Naive thymus-derived CD4-positive, alpha-beta T cell (primary cell): ENCODE measurements around the gene TNIK. TPM values are rescaled to one million over a fixed set of nuclear protein-coding genes. Genes with fewer than 3 reads are reported as not detected.

Source experiments
- ATAC-seq: fragments of 150-1000 bp; cut with Tn5 transposase; 2 replicates; pipeline ENCODE4 v1.10.0; 2021; ENCODE audit warnings: mild to moderate bottlenecking, moderate library complexity
- CTCF ChIA-PET: fragments of 350-600 bp; sonication (Branson Sonifier 250); formaldehyde crosslinking; loops from one replicate; lab custom pipeline; 2021; ENCODE audit warnings: antibody characterized with exemption; lab: Charles Lee
- POLR2A ChIA-PET: fragments of 350-600 bp; sonication (Branson Sonifier 250); formaldehyde crosslinking; loops from one replicate; lab custom pipeline; 2021; ENCODE audit warnings: antibody characterized with exemption, inconsistent platforms; lab: Charles Lee
- DNase-seq, 9 donors: peaks; one replicate each; pipeline versions ENCODE4 v3.0.0 to v3.0.0-alpha.2; 2020 to 2022; ENCODE audit warnings: mixed read lengths in 1 of 9
- H3K27ac ChIP-seq: one replicate; pipeline ENCODE4 v1.7.0; 2013; ENCODE audit warnings: mild to moderate bottlenecking, low read depth, low read length, moderate library complexity
- H3K27me3 ChIP-seq, 2 donors: one replicate each; pipeline ENCODE4 v1.7.0; 2013; ENCODE audit warnings: low read length in 2 of 2, mild to moderate bottlenecking in 2 of 2, moderate library complexity in 2 of 2; ENCODE audit not compliant: control insufficient read depth in 2 of 2, insufficient read depth in 2 of 2
- H3K36me3 ChIP-seq, 3 experiments: 1 replicate in 2 of 3; 2 replicates in 1 of 3; pipeline ENCODE4 v1.7.0; 2013; ENCODE audit warnings: low read length in 3 of 3, mild to moderate bottlenecking in 3 of 3, moderate library complexity in 1 of 3; ENCODE audit not compliant: insufficient read depth in 3 of 3, control insufficient read depth in 2 of 3
- H3K4me1 ChIP-seq, 2 donors: one replicate each; pipeline ENCODE4 v1.7.0; 2013; ENCODE audit warnings: low read length in 2 of 2, mild to moderate bottlenecking in 2 of 2, moderate library complexity in 1 of 2; ENCODE audit not compliant: control insufficient read depth in 2 of 2, insufficient read depth in 2 of 2
- H3K4me3 ChIP-seq: 2 replicates; pipeline ENCODE4 v1.7.0; 2013; ENCODE audit warnings: mild to moderate bottlenecking, low read length
- H3K9me3 ChIP-seq, 3 experiments: 1 replicate in 2 of 3; 2 replicates in 1 of 3; pipeline ENCODE4 v1.7.0; 2013; ENCODE audit warnings: low read length in 3 of 3; ENCODE audit not compliant: control insufficient read depth in 2 of 3
- H3K27ac Mint-ChIP-seq, 9 donors: one replicate each; pipeline ENCODE4 v1.8.0; 2020 to 2022; ENCODE audit warnings: mixed read lengths in 9 of 9, mild to moderate bottlenecking in 8 of 9, moderate library complexity in 5 of 9, inconsistent platforms in 2 of 9
- H3K27me3 Mint-ChIP-seq, 5 donors: one replicate each; pipeline ENCODE4 v1.8.0; 2021 to 2022; ENCODE audit warnings: mixed read lengths in 5 of 5, mild to moderate bottlenecking in 1 of 5
- H3K36me3 Mint-ChIP-seq, 5 donors: one replicate each; pipeline ENCODE4 v1.8.0; 2020 to 2022; ENCODE audit warnings: mixed read lengths in 5 of 5, mild to moderate bottlenecking in 3 of 5, inconsistent platforms in 1 of 5
- H3K4me1 Mint-ChIP-seq, 7 donors: one replicate each; pipeline ENCODE4 v1.8.0; 2020 to 2022; ENCODE audit warnings: mixed read lengths in 7 of 7, mild to moderate bottlenecking in 3 of 7, inconsistent platforms in 1 of 7
- H3K4me3 Mint-ChIP-seq, 10 donors: one replicate each; pipeline ENCODE4 v1.8.0; 2020 to 2022; ENCODE audit warnings: mild to moderate bottlenecking in 10 of 10, mixed read lengths in 10 of 10, moderate library complexity in 6 of 10, inconsistent platforms in 2 of 10
- H3K9me3 Mint-ChIP-seq, 11 donors: one replicate each; pipeline ENCODE4 v1.8.0; 2020 to 2022; ENCODE audit warnings: mixed read lengths in 11 of 11, mild to moderate bottlenecking in 4 of 11, inconsistent platforms in 1 of 11, moderate library complexity in 1 of 11
- intact Hi-C, 2 donors: fragments of 100-400 bp; cut with micrococcal nuclease; formaldehyde crosslinking; loops; one replicate each; pipeline ENCODE4 v1.15.1; 2023
- polyA plus RNA-seq, 2 donors: library from polyadenylated mRNA; unstranded; fragments of 300-500 nt; fragmentation: Illumina TruSeq; gene quantifications; one replicate each; pipeline ENCODE4 v1.2.3, GENCODE V29; 2021
- total RNA-seq, 6 experiments: library from RNA in 5 of 6; stranded (reverse) in 5 of 6; gene quantifications; 1 replicate in 5 of 6; 2 replicates in 1 of 6; pipeline ENCODE4 v1.2.3 and lab custom pipeline; 2021 to 2026

Gene TNIK
- total and polyA plus RNA-seq, 7 experiments from 2014 or later = 20.2 to 74.9 (median 66.3) TPM

DNA sequence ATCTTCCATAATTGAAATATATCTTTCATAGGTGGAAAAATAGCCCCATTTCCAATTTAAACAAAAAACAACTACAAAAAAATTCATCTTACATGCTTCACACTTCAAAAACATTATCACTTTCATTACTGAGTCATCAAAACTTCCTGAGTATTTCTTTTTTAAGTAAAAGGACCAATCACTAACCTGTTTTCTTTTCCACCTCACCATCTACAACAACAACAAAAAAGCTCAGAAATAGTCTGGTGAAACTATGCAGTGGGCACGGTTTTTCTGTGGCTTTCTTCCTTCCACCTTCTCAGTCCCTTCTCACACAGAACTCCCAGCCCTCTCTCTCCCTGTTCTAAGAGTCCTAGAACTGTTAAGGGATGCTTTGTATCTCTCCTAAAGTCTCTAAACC lies 20.3 kb upstream of the TNIK start:
- Mint-ChIP-seq H3K9me3 (peaks cover 0 to 3% (median 0%) of the 10 kb centered on the region in 11 donors), H3K27ac (peak overlapping the region; percentile 39 to 91 (median 60)), H3K27me3 (peaks cover 0 to 2% (median 0%) of the 10 kb centered on the region in 5 donors), H3K4me1 (peaks cover 8 to 21% (median 11%) of the 10 kb centered on the region in 7 donors), H3K36me3 (peaks cover 0 to 4% (median 0%) of the 10 kb centered on the region in 5 donors), H3K4me3 (peak overlapping the region in 7 of 10 donors; percentile 32 to 63 (median 49))
- ATAC-seq (peak; percentile 82), DNase-seq (peak in 4 of 9 donors; percentile 28 to 40 (median 36))
- intact Hi-C loops = loop anchor here (1.0 kb wide), 3 partner anchors 11 to 20 kb away; partner anchors contain the start of gene TNIK (in 2 of the 2)
- CTCF ChIA-PET = interaction anchor here (0.7 to 1.5 kb wide), 2 partner anchors 20 to 86 kb away, joined by 3 read pairs; partner anchors contain the start of gene TNIK
- Histone ChIP-seq H3K27ac (no peak overlapping the region), H3K36me3 (no peaks in the 10 kb centered on the region), H3K9me3 (no peaks in the 10 kb centered on the region), H3K27me3 (no peaks in the 10 kb centered on the region), H3K4me3 (no peak overlapping the region), H3K4me1 (peaks cover 11 to 12% of the 10 kb centered on the region in 2 donors)
- POLR2A ChIA-PET = no interaction called here

DNA sequence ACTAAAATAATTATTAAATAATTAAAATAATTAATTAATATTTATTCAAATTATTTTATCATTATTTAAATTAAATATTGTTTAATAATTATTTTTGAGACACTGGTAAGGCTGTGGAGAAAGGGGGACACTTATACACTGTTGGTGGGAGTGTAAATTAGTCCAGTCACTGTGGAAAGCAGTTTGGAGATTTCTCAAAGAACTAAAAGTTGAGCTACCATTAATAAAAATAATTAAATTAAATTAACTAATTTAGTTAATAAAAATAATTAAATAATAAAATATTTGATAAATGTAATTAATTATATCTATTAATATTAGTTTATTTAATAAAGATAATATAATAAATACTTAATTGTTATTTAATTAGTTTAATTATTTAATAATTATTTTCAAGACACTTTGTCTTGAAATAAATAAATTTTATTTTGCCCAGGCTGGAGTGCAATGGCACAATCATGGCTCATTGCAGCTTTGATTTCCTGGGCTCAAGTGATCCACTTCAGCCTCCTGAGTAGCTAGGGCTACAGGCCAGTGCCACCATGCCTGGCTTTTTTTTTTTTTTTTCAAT lies 16.4 kb upstream of the TNIK start:
- Mint-ChIP-seq H3K4me1 (peaks cover 8 to 20% (median 11%) of the 10 kb centered on the region in 7 donors), H3K4me3 (no peak overlapping the region), H3K36me3 (peaks cover 0 to 4% (median 0%) of the 10 kb centered on the region in 5 donors), H3K27me3 (peaks cover 0 to 4% (median 0%) of the 10 kb centered on the region in 5 donors), H3K9me3 (peaks cover 0 to 3% (median 0%) of the 10 kb centered on the region in 11 donors), H3K27ac (no peak overlapping the region)
- no peak for DNase-seq
- Histone ChIP-seq H3K27ac (no peak overlapping the region), H3K27me3 (no peaks in the 10 kb centered on the region), H3K36me3 (no peaks in the 10 kb centered on the region), H3K4me3 (no peak overlapping the region), H3K4me1 (peaks cover 11 to 12% of the 10 kb centered on the region in 2 donors), H3K9me3 (no peaks in the 10 kb centered on the region)
- ChIA-PET POLR2A (interaction anchor here (0.6 to 1.0 kb wide), 4 partner anchors 14 to 187 kb away, joined by 3 to 5 read pairs (median 4); no protein-coding TSS in a partner anchor), CTCF (interaction anchor here (0.8 kb wide), 1 partner anchor 221 kb away, joined by 3 read pairs; no protein-coding TSS in a partner anchor)
- intact Hi-C loops = no loop called here
- no peak for ATAC-seq

DNA sequence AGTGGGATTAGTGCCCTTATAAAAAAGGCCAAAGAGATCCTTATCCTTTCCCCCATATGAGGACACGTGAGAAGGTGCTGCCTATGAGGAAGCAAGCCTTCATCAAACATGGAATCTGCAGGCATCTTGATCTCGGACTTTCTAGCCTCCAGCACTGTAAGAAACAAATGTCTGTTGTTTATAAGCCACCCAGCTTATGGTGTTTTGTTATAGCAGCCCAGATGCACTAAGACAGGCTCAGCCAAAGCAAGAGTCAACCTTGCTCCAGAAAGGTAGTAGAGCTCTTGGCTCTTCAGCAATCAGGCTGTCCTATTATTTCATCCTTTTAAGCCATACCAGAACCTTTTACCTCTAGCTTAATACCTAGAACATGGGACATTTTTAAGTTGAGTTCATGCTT lies 12.3 kb upstream of the TNIK start:
- DNase-seq = no peak
- intact Hi-C loops = no loop called here
- H3K27ac ChIP-seq = no peak overlapping the region
- POLR2A ChIA-PET = interaction anchor here (0.7 kb wide), 1 partner anchor 218 kb away, joined by 3 read pairs; no protein-coding TSS in a partner anchor
- ATAC-seq = no peak
- no peak overlapping the region for H3K4me3 ChIP-seq
- H3K27me3 ChIP-seq = no peaks in the 10 kb centered on the region
- CTCF ChIA-PET = no interaction called here
- Mint-ChIP-seq H3K9me3 (peaks cover 0 to 1% (median 0%) of the 10 kb centered on the region in 11 donors), H3K36me3 (peaks cover 0 to 4% (median 0%) of the 10 kb centered on the region in 5 donors), H3K4me3 (no peak overlapping the region), H3K4me1 (peaks cover 0 to 2% (median 0%) of the 10 kb centered on the region in 7 donors), H3K27me3 (peaks cover 0 to 7% (median 0%) of the 10 kb centered on the region in 5 donors), H3K27ac (no peak overlapping the region)
- no peaks in the 10 kb centered on the region for H3K36me3 ChIP-seq
- no peaks in the 10 kb centered on the region for H3K9me3 ChIP-seq
- no peaks in the 10 kb centered on the region for H3K4me1 ChIP-seq

DNA sequence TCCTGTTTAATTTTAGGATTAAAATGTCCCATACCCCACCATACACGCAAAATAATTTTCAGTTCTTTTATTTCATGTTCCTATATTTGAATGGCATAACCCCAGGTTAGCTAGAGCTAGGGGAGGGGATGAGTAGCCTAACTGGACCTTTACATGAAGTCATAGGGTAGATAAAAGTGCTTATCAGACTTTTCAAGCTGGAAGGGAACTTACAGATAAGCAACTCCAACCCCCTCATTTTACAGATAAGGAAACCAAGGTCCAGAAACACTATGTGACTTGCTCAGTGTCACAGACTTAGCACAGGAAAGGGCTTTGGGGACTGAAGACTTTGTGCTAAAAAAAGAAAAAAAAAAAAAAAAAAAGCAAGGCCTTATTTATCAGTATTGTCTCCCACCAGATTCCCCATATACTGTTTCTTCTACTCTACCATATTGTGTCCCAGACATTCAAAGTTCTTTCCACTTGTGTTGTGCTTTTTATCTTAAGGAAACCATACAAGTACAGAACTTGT lies 10.6 kb upstream of the TNIK start:
- H3K27ac ChIP-seq = no peak overlapping the region
- ChIA-PET CTCF (no interaction called here), POLR2A (interaction anchor here (0.7 to 1.4 kb wide), 2 partner anchors 10 to 583 kb away, joined by 5 to 7 read pairs; no protein-coding TSS in a partner anchor)
- H3K9me3 Mint-ChIP-seq = no peaks in the 10 kb centered on the region
- no peaks in the 10 kb centered on the region for H3K9me3 ChIP-seq
- ATAC-seq = peak; percentile 67
- H3K4me1 ChIP-seq = no peaks in the 10 kb centered on the region
- no peak for DNase-seq
- H3K36me3 ChIP-seq = no peaks in the 10 kb centered on the region
- intact Hi-C loops = no loop called here
- H3K4me1 Mint-ChIP-seq = peaks cover 0 to 2% (median 0%) of the 10 kb centered on the region in 7 donors
- H3K36me3 Mint-ChIP-seq = peaks cover 0 to 4% (median 0%) of the 10 kb centered on the region in 5 donors
- no peak overlapping the region for H3K4me3 ChIP-seq
- H3K27me3 Mint-ChIP-seq = peaks cover 0 to 7% (median 0%) of the 10 kb centered on the region in 5 donors
- no peak overlapping the region for H3K27ac Mint-ChIP-seq
- H3K27me3 ChIP-seq = no peaks in the 10 kb centered on the region
- H3K4me3 Mint-ChIP-seq = no peak overlapping the region

DNA sequence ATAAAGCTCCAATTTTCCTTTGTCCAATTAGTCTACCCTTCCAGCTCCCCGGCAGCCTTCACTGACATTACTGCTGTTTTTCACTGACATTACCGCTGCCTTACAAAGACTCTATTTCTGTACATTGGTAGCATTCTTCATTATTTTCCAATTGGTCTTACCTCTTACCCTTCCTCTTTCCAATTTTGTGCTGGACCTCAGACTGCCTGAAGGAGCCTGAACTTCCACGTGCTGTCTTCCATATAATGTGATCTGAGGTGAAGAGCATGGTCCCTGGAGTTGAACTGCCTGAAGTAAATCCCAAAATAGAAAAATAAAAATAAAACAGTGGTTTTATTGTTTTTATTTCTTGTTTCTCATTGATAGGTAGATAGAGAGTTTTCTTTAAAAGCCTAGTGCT lies 9.2 kb upstream of the TNIK start:
- intact Hi-C loops = loop anchor here in 1 of 2 donors (10.0 kb wide), 1 partner anchor 635 kb away; no protein-coding TSS in a partner anchor
- no peaks in the 10 kb centered on the region for H3K9me3 Mint-ChIP-seq
- H3K36me3 Mint-ChIP-seq = peaks cover 0 to 9% (median 0%) of the 10 kb centered on the region in 5 donors
- no peaks in the 10 kb centered on the region for H3K9me3 ChIP-seq
- ATAC-seq (no peak), DNase-seq (no peak)
- peaks cover 0 to 2% (median 0%) of the 10 kb centered on the region in 5 donors for H3K27me3 Mint-ChIP-seq
- H3K4me3 ChIP-seq = no peak overlapping the region
- H3K4me1 ChIP-seq = no peaks in the 10 kb centered on the region
- POLR2A ChIA-PET = no interaction called here
- peaks cover 0 to 3% (median 0%) of the 10 kb centered on the region in 7 donors for H3K4me1 Mint-ChIP-seq
- H3K36me3 ChIP-seq = no peaks in the 10 kb centered on the region
- H3K27me3 ChIP-seq = no peaks in the 10 kb centered on the region
- H3K27ac Mint-ChIP-seq = no peak overlapping the region
- H3K27ac ChIP-seq = no peak overlapping the region
- no peak overlapping the region for H3K4me3 Mint-ChIP-seq
- CTCF ChIA-PET = no interaction called here

DNA sequence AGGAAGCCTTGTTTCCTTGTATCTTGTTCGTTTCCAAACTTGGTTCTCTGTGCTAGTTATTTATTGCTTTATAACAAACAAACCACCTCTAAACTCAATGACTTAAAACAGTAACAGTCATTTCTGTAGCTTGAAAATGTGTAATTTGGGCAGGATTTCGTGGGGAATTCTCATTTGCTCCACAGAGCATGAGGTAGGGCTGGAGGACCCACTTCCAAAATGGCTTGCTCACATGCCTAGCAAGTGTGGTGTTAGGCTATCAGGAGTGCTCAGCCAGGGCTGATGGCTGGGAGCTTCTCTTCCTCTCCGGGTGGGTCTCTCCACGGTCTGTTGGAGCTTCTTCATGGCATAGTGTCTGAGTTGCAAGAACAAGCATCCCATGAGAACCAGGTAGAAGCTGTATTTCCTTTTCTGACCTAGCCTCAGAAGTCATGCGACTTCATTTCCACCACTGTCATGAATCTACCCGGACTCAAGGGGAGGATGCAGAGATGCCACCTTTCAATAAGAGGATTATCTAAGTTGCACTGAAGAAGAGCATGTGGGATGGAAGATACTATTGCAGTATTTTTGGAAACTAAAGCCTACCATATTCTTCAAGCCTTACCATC lies 8.2 kb upstream of the TNIK start:
- Histone ChIP-seq H3K27ac (no peak overlapping the region), H3K9me3 (no peaks in the 10 kb centered on the region), H3K4me3 (no peak overlapping the region), H3K36me3 (no peaks in the 10 kb centered on the region), H3K27me3 (no peaks in the 10 kb centered on the region), H3K4me1 (no peaks in the 10 kb centered on the region)
- Mint-ChIP-seq H3K36me3 (peaks cover 0 to 11% (median 0%) of the 10 kb centered on the region in 5 donors), H3K4me1 (peaks cover 0 to 3% (median 0%) of the 10 kb centered on the region in 7 donors), H3K27me3 (peaks cover 0 to 2% (median 0%) of the 10 kb centered on the region in 5 donors), H3K4me3 (no peak overlapping the region), H3K9me3 (no peaks in the 10 kb centered on the region), H3K27ac (peak overlapping the region in 1 of 9 donors; percentile 31)
- no peak for ATAC-seq
- POLR2A ChIA-PET = no interaction called here
- no peak for DNase-seq
- CTCF ChIA-PET = no interaction called here
- intact Hi-C loops = loop anchor here in 1 of 2 donors (10.0 kb wide), 1 partner anchor 636 kb away; no protein-coding TSS in a partner anchor
